ENCODE data around the gene SLC9A8.

DNA sequence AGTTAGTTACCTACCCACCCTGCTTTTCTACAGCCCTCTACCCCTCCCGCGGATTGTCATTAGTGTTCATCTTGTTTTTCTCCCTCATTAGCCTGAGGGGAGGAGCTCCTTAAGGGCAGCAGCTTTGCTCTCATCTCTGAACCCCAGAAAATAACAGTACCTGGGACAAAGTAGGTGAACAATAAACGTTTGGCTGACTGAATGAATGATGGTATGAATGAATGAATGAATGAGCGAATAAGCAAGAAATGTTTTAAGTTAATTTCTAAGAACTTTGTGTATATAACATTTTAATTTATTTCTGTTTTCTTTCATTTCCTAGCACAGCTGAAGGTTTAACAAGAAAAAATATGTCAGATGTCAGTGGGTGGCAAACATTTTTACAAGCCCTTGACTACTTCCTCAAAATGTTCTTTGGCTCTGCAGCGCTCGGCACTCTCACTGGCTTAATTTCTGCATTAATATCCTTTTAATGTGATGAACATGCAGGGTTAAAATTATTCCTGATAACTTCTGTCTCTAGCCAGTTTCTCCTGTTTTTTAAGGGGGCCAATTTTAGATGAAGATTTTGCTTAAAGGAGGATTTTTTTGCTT, 50.1 kb downstream of the SLC9A8 start:
- TF ChIP-seq POLR2A (IDR thresholded peaks at IDR 0.05; ENCODE audit: low read length) = no peak
- no peak for TF ChIP-seq GATA1 (IDR thresholded peaks at IDR 0.05; ENCODE audit: low read depth, low read length)

Data from erythroblast (primary cell).